OCI-LY3 (cell line): ENCODE measurements around the gene TRIM61.

Source experiments
- EZH2phosphoT487 ChIP-seq: fragments of 200-600 bp; shearing (Covaris generic); IDR thresholded peaks from 2 replicates; pipeline ENCODE4 v1.6.1; 2018; ENCODE audit warnings: antibody characterized with exemption, mixed run types, low read depth
- TF ChIP-seq, protein P1 (sequence below): fragments of 200-600, 300-600 bp; sonication (generic); IDR thresholded peaks from 2 replicates; pipeline ENCODE4 v1.5.1; 2014; ENCODE audit warnings: antibody characterized with exemption, low read length, low read depth

- TF ChIP-seq, protein P1, sequence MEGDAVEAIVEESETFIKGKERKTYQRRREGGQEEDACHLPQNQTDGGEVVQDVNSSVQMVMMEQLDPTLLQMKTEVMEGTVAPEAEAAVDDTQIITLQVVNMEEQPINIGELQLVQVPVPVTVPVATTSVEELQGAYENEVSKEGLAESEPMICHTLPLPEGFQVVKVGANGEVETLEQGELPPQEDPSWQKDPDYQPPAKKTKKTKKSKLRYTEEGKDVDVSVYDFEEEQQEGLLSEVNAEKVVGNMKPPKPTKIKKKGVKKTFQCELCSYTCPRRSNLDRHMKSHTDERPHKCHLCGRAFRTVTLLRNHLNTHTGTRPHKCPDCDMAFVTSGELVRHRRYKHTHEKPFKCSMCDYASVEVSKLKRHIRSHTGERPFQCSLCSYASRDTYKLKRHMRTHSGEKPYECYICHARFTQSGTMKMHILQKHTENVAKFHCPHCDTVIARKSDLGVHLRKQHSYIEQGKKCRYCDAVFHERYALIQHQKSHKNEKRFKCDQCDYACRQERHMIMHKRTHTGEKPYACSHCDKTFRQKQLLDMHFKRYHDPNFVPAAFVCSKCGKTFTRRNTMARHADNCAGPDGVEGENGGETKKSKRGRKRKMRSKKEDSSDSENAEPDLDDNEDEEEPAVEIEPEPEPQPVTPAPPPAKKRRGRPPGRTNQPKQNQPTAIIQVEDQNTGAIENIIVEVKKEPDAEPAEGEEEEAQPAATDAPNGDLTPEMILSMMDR: no peak
- no peak for TF ChIP-seq EZH2phosphoT487
These were observed 34.3 kb downstream of the TRIM61 start for GRCh38 chr4:164943192-164943591.
